Activated CD8-positive, alpha-beta T cell treated with anti-CD3 and anti-CD28 coated beads for 36 hours (primary cell): Measurements from ENCODE around the gene NPTN. TPM values are rescaled to one million over a fixed set of nuclear protein-coding genes. Genes with fewer than 3 reads are reported as not detected.

ENCODE experiments used
- ATAC-seq: fragments of 200-7000 bp; cut with Tn5 transposase; one replicate; pipeline ENCODE4 v1.10.0; 2021; ENCODE audit warnings: mild to moderate bottlenecking, moderate library complexity
- CTCF ChIA-PET: fragments of 350-600 bp; sonication (Branson Sonifier 250); formaldehyde crosslinking; loops from one replicate; lab custom pipeline; 2021; ENCODE audit warnings: antibody characterized with exemption; lab: Charles Lee
- POLR2A ChIA-PET: fragments of 350-600 bp; sonication (Branson Sonifier 250); formaldehyde crosslinking; loops from one replicate; lab custom pipeline; 2021; ENCODE audit warnings: antibody characterized with exemption; lab: Charles Lee
- DNase-seq: peaks from one replicate; pipeline ENCODE4 v3.0.0-alpha.2; 2020
- H3K27ac Mint-ChIP-seq: one replicate; pipeline ENCODE4 v1.8.0; 2021; ENCODE audit warnings: mild to moderate bottlenecking, mixed read lengths
- H3K27me3 Mint-ChIP-seq: one replicate; pipeline ENCODE4 v1.8.0; 2021; ENCODE audit warnings: mixed read lengths
- H3K36me3 Mint-ChIP-seq: one replicate; pipeline ENCODE4 v1.8.0; 2021; ENCODE audit warnings: low read depth, mixed read lengths
- H3K4me1 Mint-ChIP-seq: one replicate; pipeline ENCODE4 v1.8.0; 2021; ENCODE audit warnings: low read depth, mixed read lengths
- H3K4me3 Mint-ChIP-seq: one replicate; pipeline ENCODE4 v1.8.0; 2021; ENCODE audit warnings: mild to moderate bottlenecking, moderate library complexity, mixed read lengths
- H3K9me3 Mint-ChIP-seq: one replicate; pipeline ENCODE4 v1.8.0; 2021; ENCODE audit warnings: mixed read lengths
- CTCF ChIP-seq: fragments of 200-600 bp; IDR thresholded peaks from one replicate; pipeline ENCODE4 v1.8.0; 2022; ENCODE audit warnings: antibody characterized with exemption, mild to moderate bottlenecking
- intact Hi-C: fragments of 100-400 bp; cut with micrococcal nuclease; formaldehyde crosslinking; loops from one replicate; pipeline ENCODE4 v1.10.0; 2022
- total RNA-seq, 2 experiments: library from RNA; stranded (reverse); gene quantifications; one replicate each; pipeline ENCODE4 v1.2.3, GENCODE V29; 2021

The NPTN gene
- total RNA-seq, 2 experiments from 2014 or later = 27.4 to 33.6 TPM

- Mint-ChIP-seq H3K27ac (no peak overlapping the region), H3K36me3 (no peaks in the 10 kb centered on the region), H3K4me3 (no peak overlapping the region), H3K9me3 (no peaks in the 10 kb centered on the region), H3K27me3 (no peaks in the 10 kb centered on the region), H3K4me1 (peaks cover 6% of the 10 kb centered on the region)
- ATAC-seq (no peak), DNase-seq (no peak)
- intact Hi-C loops = no loop called here
- ChIA-PET POLR2A (no interaction called here), CTCF (interaction anchor here (0.8 kb wide), 1 partner anchor 8 kb away, joined by 3 read pairs; no protein-coding TSS in a partner anchor)
- TF ChIP-seq CTCF = no peak
Measured at GRCh38 chr15:73518180-73518862, 114.9 kb downstream of the NPTN start.

GRCh38 chr15:73517566-73517965, 115.6 kb downstream of the NPTN start:
- Mint-ChIP-seq H3K27ac (no peak overlapping the region), H3K4me1 (peaks cover 6% of the 10 kb centered on the region), H3K36me3 (no peaks in the 10 kb centered on the region), H3K27me3 (no peaks in the 10 kb centered on the region), H3K4me3 (no peak overlapping the region), H3K9me3 (no peaks in the 10 kb centered on the region)
- intact Hi-C loops = no loop called here
- ChIA-PET POLR2A (no interaction called here), CTCF (interaction anchor here (0.8 kb wide), 1 partner anchor 9 kb away, joined by 3 read pairs; no protein-coding TSS in a partner anchor)
- ATAC-seq (no peak), DNase-seq (no peak)
- no peak for TF ChIP-seq CTCF

- CTCF ChIA-PET = interaction anchor here (0.9 kb wide), 1 partner anchor 13 kb away, joined by 3 read pairs; no protein-coding TSS in a partner anchor
- Mint-ChIP-seq H3K9me3 (no peaks in the 10 kb centered on the region), H3K27me3 (no peaks in the 10 kb centered on the region), H3K4me1 (peaks cover 6% of the 10 kb centered on the region), H3K27ac (no peak overlapping the region), H3K4me3 (no peak overlapping the region), H3K36me3 (no peaks in the 10 kb centered on the region)
- POLR2A ChIA-PET = no interaction called here
- DNase-seq (no peak), ATAC-seq (no peak)
- intact Hi-C loops = no loop called here
- no peak for TF ChIP-seq CTCF
Measured at GRCh38 chr15:73515527-73515926, 117.7 kb downstream of the NPTN start.

Other genes with a start within 250 kb of the NPTN start
- not detected for gene REC114, start 190.2 kb downstream of the NPTN start, total RNA-seq
- gene CD276, start 51.0 kb upstream of the NPTN start, total RNA-seq = under 1 TPM; 0.31 to 0.45 TPM
- gene INSYN1, start 120.0 kb upstream of the NPTN start, total RNA-seq = not detected
- not detected for gene TBC1D21, start 240.2 kb upstream of the NPTN start, total RNA-seq